GM12801 (cell line): ENCODE results near the gene DOCK9.

Experiments used
- CTCF ChIP-seq: IDR thresholded peaks from one replicate; pipeline ENCODE4 v1.5.1; 2011; ENCODE audit warnings: control low read depth; ENCODE audit not compliant: insufficient read length; ENCODE audit errors: extremely low read depth

The DOCK9 gene

GRCh38 chr13:98944336-98944735, 33.5 kb downstream of the DOCK9 start:
- no peak for TF ChIP-seq CTCF

DNA sequence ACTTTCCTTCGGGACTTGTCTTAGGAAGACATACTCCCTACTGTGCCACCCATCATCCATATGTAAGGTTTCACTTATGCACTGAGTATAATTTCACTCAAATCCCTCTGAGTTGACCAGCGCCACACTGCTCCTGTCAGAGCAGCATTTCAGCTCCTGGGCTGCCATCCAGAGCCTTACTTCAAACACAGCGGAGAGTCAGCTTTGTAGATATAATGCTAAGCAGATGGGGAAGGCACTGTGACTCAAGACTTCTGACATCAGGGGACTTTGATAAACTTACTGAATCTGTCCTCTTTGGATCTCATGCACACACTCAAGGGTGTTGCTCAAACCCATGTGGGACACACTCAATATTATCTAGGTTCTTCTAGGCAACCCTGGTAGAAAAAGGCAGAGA, 34.9 kb downstream of the DOCK9 start:
- no peak for TF ChIP-seq CTCF

- no peak for TF ChIP-seq CTCF
These were observed 35.4 kb downstream of the DOCK9 start for GRCh38 chr13:98942485-98942884.

- TF ChIP-seq CTCF, result no peak
These were observed 36.3 kb downstream of the DOCK9 start for GRCh38 chr13:98941536-98941935.

GRCh38 chr13:98941126-98941525, 36.7 kb downstream of the DOCK9 start:
- no peak for TF ChIP-seq CTCF

GRCh38 chr13:98940325-98941001, 37.4 kb downstream of the DOCK9 start:
- TF ChIP-seq CTCF, result no peak

DNA sequence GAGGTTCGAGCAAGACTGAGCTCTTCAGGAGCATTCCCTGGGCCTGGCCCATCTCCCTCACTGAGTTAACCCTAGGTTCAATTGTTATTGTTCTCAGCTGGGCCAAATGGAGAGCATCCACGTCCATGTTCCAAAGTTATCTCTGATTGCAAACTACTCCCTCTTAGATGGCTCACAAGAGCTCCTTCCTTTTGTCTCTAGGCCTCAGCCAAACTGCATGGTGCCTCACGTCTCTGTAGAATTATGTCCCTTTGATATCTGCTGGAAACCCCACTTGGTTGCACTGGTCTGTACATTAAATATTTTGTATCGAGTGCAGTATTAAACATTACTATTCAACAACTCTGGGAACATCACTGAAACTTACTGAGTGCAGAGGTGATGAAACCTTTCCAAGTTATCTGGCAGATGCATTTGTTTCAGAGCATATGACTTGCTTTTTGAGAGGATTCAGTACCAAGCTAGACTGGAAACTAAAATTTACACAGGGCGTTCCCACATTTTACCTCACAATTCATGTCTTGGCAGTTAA, 38.1 kb downstream of the DOCK9 start:
- no peak for TF ChIP-seq CTCF
